Measurements from ENCODE around the gene TMEM62. TPM values are rescaled to one million over a fixed set of nuclear protein-coding genes. Genes with fewer than 3 reads are reported as not detected.

The TMEM62 gene
- total and polyA plus RNA-seq, 2 of the 8 experiments (the other 6 are each of a cell fraction or from before 2014, with no cell fraction given), result 2.0 to 4.0 TPM

GRCh38 chr15:43091859-43092258 is 41.5 kb upstream of the TMEM62 start:
- H3K18ac ChIP-seq (ENCODE audit: extremely low read depth, low read length), result no peak overlapping the region
- no peak overlapping the region for H3K4me2 ChIP-seq (ENCODE audit: insufficient read depth in 1 of 2, low read depth in 2 of 2, low read length in 2 of 2)
- H4K8ac ChIP-seq (ENCODE audit: extremely low read depth, insufficient read depth, low read length), result no peak overlapping the region
- no peaks in the 10 kb centered on the region for H4K20me1 ChIP-seq (replicated peaks in 1 of 2; ENCODE audit: control insufficient read depth in 1 of 2, insufficient read depth in 2 of 2, low read length in 2 of 2)
- H2BK15ac ChIP-seq (ENCODE audit: low read length), result no peak overlapping the region
- no peaks in the 10 kb centered on the region for H3K79me1 ChIP-seq (ENCODE audit: low read depth, low read length)
- H3K79me2 ChIP-seq (ENCODE audit: control insufficient read depth in 1 of 2, insufficient read depth in 2 of 2, low read length in 2 of 2), result peaks cover 0 to 31% of the 10 kb centered on the region in 2 experiments; a peak in 2 of 4 replicates
- H3K23ac ChIP-seq (ENCODE audit: insufficient read length), result no peak overlapping the region
- no peaks in the 10 kb centered on the region for H3K27me3 ChIP-seq (replicated peaks in 1 of 4; ENCODE audit: control insufficient read depth in 3 of 4, extremely low read depth in 1 of 4, insufficient read depth in 3 of 4, low read length in 3 of 4)
- no peak overlapping the region for H2BK120ac ChIP-seq (replicated peaks; ENCODE audit: low read depth, low read length)
- DNase-seq (ENCODE audit: low read depth in 1 of 2, low spot score in 2 of 2) (no peak), FAIRE-seq (no peak)
- H2BK5ac ChIP-seq (ENCODE audit: low read depth, low read length), result no peak overlapping the region
- H3K9me3 ChIP-seq (ENCODE audit: insufficient read depth in 2 of 2, low read depth in 1 of 2, low read length in 1 of 2), result no peaks in the 10 kb centered on the region
- no peak overlapping the region for H4K5ac ChIP-seq (ENCODE audit: insufficient read length, low read depth, low read length)
- 0 out of 7 replicates have a peak, but pooled peaks cover 0 to 2% (median 0%) of the 10 kb centered on the region in 4 experiments for H3K4me1 ChIP-seq (replicated peaks in 1 of 4; ENCODE audit: control insufficient read depth in 3 of 4, insufficient read depth in 4 of 4, low read length in 3 of 4)
- H2AFZ ChIP-seq (ENCODE audit: low read length), result no peak overlapping the region
- no peak overlapping the region for H2AK5ac ChIP-seq (ENCODE audit: low read depth, low read length)
- no peak overlapping the region for H2BK20ac ChIP-seq (ENCODE audit: low read length)
- no peak overlapping the region for H3K56ac ChIP-seq (replicated peaks; ENCODE audit: insufficient read length, low read depth, low read length)
- TF ChIP-seq SP1 (IDR thresholded peaks at IDR 0.05; ENCODE audit: low read depth, low read length) (no peak), JUN (IDR thresholded peaks at IDR 0.05; ENCODE audit: low read depth, low read length) (no peak), GTF2F1 (IDR thresholded peaks at IDR 0.05; ENCODE audit: borderline replicate concordance, low read depth, low read length) (no peak), BCL11A (IDR thresholded peaks at IDR 0.05; ENCODE audit: low read depth in 2 of 2, low read length in 2 of 2) (no peak), EP300 (IDR thresholded peaks at IDR 0.05; ENCODE audit: borderline replicate concordance in 1 of 2, low read depth in 2 of 2, low read length in 2 of 2) (no peak), SIRT6 (IDR thresholded peaks at IDR 0.05; ENCODE audit: low read length) (no peak)
- TF ChIP-seq, protein P1, sequence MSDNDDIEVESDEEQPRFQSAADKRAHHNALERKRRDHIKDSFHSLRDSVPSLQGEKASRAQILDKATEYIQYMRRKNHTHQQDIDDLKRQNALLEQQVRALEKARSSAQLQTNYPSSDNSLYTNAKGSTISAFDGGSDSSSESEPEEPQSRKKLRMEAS (IDR thresholded peaks at IDR 0.05), result no peak
- WGBS, 2 experiments (ENCODE audit: extremely low coverage in 1 of 2, insufficient coverage in 1 of 2, insufficient read length in 1 of 2, insufficient replicate concordance in 2 of 2, low coverage in 1 of 2, low lambda C conversion rate in 2 of 2, missing lambda C conversion rate in 1 of 2), result 94% methylated on average over 3 of the region's 4 CpGs; no CpG with 5 or more reads in 1 of the 2 experiments
- no peak overlapping the region for H3K4me3 ChIP-seq (ENCODE audit: extremely low read depth in 1 of 4, insufficient read depth in 2 of 4, low read depth in 3 of 4, low read length in 4 of 4)
- no peak overlapping the region for H3K27ac ChIP-seq (ENCODE audit: low read depth, low read length)
- H3K23me2 ChIP-seq (ENCODE audit: low read depth, low read length), result no peaks in the 10 kb centered on the region
- H4K91ac ChIP-seq (replicated peaks; ENCODE audit: insufficient read length, low read length), result no peak overlapping the region
- CTCF ChIA-PET (ENCODE audit: partially characterized antibody), result interaction anchor here (0.9 to 1.0 kb wide), 2 partner anchors 20 to 102 kb away, joined by 3 read pairs; no protein-coding TSS in a partner anchor
- no peak overlapping the region for H3K4ac ChIP-seq (replicated peaks; ENCODE audit: insufficient read length, low read depth, low read length)
- H3K9ac ChIP-seq (replicated peaks in 1 of 4; ENCODE audit: extremely low read depth in 1 of 4, low read depth in 3 of 4, low read length in 3 of 4), result no peak overlapping the region
- POLR2A ChIA-PET (ENCODE audit: partially characterized antibody), result interaction anchor here (0.7 kb wide), 1 partner anchor 14 kb away, joined by 3 read pairs; the partner anchor contains the start of gene UBR1
- no peak overlapping the region for H3K14ac ChIP-seq (ENCODE audit: insufficient read length)
- H3K36me3 ChIP-seq (ENCODE audit: control insufficient read depth in 2 of 4, insufficient read depth in 4 of 4, low read length in 3 of 4), result no peaks in the 10 kb centered on the region; a peak in 1 of 8 replicates
- no peak overlapping the region for H2BK12ac ChIP-seq (ENCODE audit: low read depth, low read length)
